Measurements from ENCODE around the gene TRIP12.

DNA sequence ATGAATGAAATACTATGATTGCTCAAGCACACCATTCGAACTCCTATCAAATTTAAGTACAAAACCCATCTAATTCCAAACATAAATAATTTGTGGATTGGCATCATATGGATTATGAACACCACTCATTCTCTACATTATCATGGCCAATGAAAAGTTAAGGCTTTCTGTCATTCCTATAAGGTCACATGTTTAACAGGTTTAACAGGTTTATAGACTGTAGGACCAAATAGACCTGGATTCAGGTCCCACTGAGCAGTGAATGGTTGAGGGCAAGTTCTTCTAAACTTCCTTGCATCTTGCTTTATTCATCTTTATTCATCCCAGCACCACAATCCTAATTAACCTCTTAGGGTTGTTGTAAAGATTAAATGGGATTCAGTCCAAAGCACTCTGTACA is 33.9 kb upstream of the TRIP12 start:
- TF ChIP-seq, protein P1, sequence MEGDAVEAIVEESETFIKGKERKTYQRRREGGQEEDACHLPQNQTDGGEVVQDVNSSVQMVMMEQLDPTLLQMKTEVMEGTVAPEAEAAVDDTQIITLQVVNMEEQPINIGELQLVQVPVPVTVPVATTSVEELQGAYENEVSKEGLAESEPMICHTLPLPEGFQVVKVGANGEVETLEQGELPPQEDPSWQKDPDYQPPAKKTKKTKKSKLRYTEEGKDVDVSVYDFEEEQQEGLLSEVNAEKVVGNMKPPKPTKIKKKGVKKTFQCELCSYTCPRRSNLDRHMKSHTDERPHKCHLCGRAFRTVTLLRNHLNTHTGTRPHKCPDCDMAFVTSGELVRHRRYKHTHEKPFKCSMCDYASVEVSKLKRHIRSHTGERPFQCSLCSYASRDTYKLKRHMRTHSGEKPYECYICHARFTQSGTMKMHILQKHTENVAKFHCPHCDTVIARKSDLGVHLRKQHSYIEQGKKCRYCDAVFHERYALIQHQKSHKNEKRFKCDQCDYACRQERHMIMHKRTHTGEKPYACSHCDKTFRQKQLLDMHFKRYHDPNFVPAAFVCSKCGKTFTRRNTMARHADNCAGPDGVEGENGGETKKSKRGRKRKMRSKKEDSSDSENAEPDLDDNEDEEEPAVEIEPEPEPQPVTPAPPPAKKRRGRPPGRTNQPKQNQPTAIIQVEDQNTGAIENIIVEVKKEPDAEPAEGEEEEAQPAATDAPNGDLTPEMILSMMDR (IDR thresholded peaks at IDR 0.05), result no peak
- no peak for TF ChIP-seq POLR2A (IDR thresholded peaks at IDR 0.05)
